Epithelial cell of prostate (primary cell): ENCODE results near the gene SELENON.

Source experiments
- DNase-seq: peaks from one replicate; pipeline ENCODE4 v3.0.0-alpha.2; 2011; ENCODE audit warnings: low read depth, low spot score
- H3K27ac ChIP-seq: fragments of 450-650 bp; 2 replicates; pipeline ENCODE4 v1.5.1; 2017; ENCODE audit warnings: mild to moderate bottlenecking

SELENON gene

GRCh38 chr1:25799935-25800702, at the start of gene SELENON:
SELENON (plus strand) TSS chr1:25800193; CDS start chr1:25800231, 38 bp downstream.
- no peak for DNase-seq
- H3K27ac ChIP-seq, result no peak within 1 kb of the TSS

GRCh38 chr1:25750923-25751605, 48.9 kb upstream of the SELENON start:
- no peak overlapping the region for H3K27ac ChIP-seq
- no peak for DNase-seq

- no peak for DNase-seq
- H3K27ac ChIP-seq, result no peak overlapping the region
Observed at GRCh38 chr1:25754470-25755181, 45.4 kb upstream of the SELENON start.

GRCh38 chr1:25755475-25756125, 44.4 kb upstream of the SELENON start:
- DNase-seq, result no peak
- H3K27ac ChIP-seq, result no peak overlapping the region

- DNase-seq, result no peak
- no peak overlapping the region for H3K27ac ChIP-seq
Observed at GRCh38 chr1:25756215-25756614, 43.8 kb upstream of the SELENON start.

- DNase-seq, result no peak
- H3K27ac ChIP-seq, result no peak overlapping the region
Observed at GRCh38 chr1:25757151-25757845, 42.7 kb upstream of the SELENON start.

GRCh38 chr1:25757846-25758185, 42.2 kb upstream of the SELENON start:
- no peak overlapping the region for H3K27ac ChIP-seq
- no peak for DNase-seq

- no peak for DNase-seq
- H3K27ac ChIP-seq, result no peak overlapping the region
Observed at GRCh38 chr1:25758466-25759070, 41.4 kb upstream of the SELENON start.

- no peak for DNase-seq
Observed at GRCh38 chr1:25760122-25760719, 39.8 kb upstream of the SELENON start.

GRCh38 chr1:25760871-25761270, 39.1 kb upstream of the SELENON start:
- no peak overlapping the region for H3K27ac ChIP-seq

More at GRCh38 chr1:25760122-25760719, 39.8 kb upstream of the SELENON start:
- no peak overlapping the region for H3K27ac ChIP-seq

GRCh38 chr1:25763493-25763892, 36.5 kb upstream of the SELENON start:
- no peak for DNase-seq
- H3K27ac ChIP-seq, result no peak overlapping the region

More at GRCh38 chr1:25760871-25761270, 39.1 kb upstream of the SELENON start:
- no peak for DNase-seq

- no peak overlapping the region for H3K27ac ChIP-seq
- no peak for DNase-seq
Observed at GRCh38 chr1:25765136-25765922, 34.7 kb upstream of the SELENON start.

- H3K27ac ChIP-seq, result no peak overlapping the region
- no peak for DNase-seq
Observed at GRCh38 chr1:25765923-25766589, 33.9 kb upstream of the SELENON start.

GRCh38 chr1:25766721-25767436, 33.1 kb upstream of the SELENON start:
- H3K27ac ChIP-seq, result no peak overlapping the region
- DNase-seq, result peak; percentile 22

GRCh38 chr1:25767437-25767770, 32.6 kb upstream of the SELENON start:
- DNase-seq, result no peak
- H3K27ac ChIP-seq, result no peak overlapping the region

- no peak for DNase-seq
- H3K27ac ChIP-seq, result no peak overlapping the region
Observed at GRCh38 chr1:25768999-25769398, 31.0 kb upstream of the SELENON start.

GRCh38 chr1:25769625-25770383, 30.2 kb upstream of the SELENON start:
- H3K27ac ChIP-seq, result no peak overlapping the region

More at GRCh38 chr1:25769625-25770383, 30.2 kb upstream of the SELENON start:
- DNase-seq, result no peak
